ENCODE data around the gene CDH15. TPM values are rescaled to one million over a fixed set of nuclear protein-coding genes. Genes with fewer than 3 reads are reported as not detected.
"Not testable (repeated sequence)": the region's sequence is repeated elsewhere in the genome, so short reads cannot be mapped to it uniquely, and the experiment has no call there.

CDH15 gene
- total RNA-seq, 2 donors from 2014 or later: 0.75 TPM; not detected in 1

DNA sequence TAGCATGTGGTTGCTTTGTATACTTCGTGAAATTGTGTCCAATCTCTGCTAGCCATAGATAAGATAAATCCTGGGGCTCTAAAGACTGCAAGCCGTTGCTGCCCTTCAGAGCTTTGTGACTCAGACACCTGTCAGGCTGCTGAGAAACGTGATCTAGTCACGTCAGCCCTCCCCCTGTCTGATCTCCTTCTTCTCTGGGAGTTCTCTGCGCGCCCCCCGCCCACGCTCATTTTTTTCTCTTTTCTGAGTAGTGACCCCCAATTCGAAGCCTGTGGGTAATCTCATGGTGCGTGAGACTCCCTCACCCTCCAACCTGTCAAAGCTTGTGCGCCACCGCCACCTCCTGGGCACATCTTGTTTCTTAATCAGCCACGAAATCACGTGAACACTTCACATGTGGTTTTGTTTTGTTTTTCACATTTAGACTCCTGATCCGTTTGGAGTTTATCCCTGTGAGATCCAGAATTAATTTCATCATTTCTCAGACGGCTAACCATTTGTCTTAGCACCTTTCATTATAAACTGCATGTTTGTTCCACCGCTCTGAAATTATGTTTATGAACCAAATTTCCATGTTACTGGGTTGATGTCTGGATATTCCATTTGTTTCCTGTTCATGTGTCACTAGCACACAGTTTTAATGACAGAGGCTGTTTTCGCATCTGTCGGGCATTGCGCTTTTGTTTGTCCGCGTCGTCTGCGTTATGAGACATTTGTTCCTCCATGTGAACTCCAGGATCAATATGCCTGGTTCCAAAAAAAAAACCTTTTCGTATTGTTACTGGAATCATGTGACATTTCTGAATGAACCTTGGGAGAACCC lies 45.0 kb downstream of the CDH15 start:
- H3K27ac Mint-ChIP-seq: peak overlapping the region; percentile 89 to 91
- H3K36me3 Mint-ChIP-seq: peaks cover 0 to 5% of the 10 kb centered on the region in 2 donors
- ATAC-seq (peak; percentile 71 to 79), DNase-seq (ENCODE audit: low spot score in 2 of 2) (peak; percentile 74 to 80)
- H3K9me3 Mint-ChIP-seq: no peaks in the 10 kb centered on the region

DNA sequence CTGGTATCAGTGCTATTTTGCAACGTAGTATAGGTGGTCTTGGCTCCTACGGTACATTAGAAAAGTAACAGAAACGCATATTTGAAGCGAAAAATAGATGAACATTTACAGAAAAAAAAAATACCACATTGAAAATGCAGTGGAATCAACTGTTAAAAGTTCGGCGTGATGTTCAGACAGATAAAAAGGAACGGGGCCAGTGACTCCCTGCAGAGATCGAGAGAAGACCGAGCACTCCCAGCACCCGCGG lies 45.5 kb downstream of the CDH15 start:
- Mint-ChIP-seq H3K27ac (peak overlapping the region; percentile 89 to 91), H3K9me3 (no peaks in the 10 kb centered on the region), H3K36me3 (peaks cover 0 to 5% of the 10 kb centered on the region in 2 donors)
- DNase-seq (ENCODE audit: low spot score in 2 of 2): no peak
- no peak for ATAC-seq

DNA sequence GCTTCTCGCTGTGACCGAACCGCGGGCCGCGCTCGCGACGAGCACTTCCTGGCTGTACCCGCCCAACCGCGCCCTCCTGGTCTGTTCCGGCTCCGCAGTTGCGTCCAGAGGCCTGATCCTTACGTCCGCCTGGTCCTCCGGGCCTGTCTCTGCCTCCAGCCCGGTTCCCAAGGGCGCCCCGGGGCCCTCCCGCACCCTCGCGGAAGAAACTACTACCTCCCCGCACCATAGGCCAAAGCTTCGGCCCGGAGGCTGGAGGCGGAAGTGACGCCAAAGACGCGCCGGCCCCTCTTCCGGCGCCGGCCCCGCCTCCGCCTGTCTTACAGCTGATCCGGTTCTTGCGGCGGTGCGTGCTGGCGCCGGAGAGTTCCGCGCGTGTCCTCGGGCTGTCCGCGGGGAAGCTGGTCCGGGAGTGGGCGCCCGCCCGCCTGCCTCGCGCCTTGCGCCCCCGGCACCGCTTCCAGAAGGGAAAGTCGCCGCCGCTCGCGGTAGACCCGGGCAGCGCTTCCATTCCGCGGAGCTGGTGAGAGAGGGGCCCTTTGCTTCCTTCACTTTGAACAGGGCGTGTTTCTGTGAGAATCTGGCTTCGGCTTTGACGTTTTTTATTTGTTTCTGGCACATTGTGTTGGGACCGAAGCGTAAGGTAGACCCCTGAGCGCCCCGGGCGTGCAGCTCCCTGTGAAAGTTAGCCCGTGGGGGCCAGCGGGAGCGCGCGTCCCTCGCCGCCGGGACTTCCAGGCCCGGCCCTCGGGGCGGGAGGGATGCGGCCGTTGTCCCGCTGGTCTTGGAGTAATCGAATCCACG lies 46.0 kb downstream of the CDH15 start, which contains the start of gene ZNF778:
Gene ZNF778 (plus strand): TSS at position 316 of the 804 bp plus-strand sequence. CDS start 3,425 bp downstream, outside the sequence.
- peak within 1 kb of the TSS; percentile 89 to 91 for H3K27ac Mint-ChIP-seq

DNA sequence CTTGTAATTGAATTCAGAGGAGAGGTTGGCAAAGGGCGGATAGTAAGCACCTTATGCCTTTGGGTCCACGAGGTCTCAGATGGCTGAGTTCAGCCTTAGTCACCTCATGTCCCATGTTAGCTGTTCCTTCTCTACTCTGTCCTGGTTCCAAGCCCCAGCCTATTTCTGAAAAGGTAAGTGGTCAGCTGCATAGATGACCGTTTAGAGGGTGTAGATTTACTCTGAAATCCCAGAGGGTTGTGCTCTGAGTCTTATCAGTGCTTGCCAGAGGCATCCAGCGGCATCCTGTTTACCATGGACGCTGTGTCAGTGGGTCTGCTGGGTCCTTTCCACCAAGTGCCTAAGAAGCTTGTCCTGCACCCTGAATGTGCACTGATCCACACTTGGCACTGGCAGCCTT lies 47.8 kb downstream of the CDH15 start:
- Mint-ChIP-seq H3K27ac (peak overlapping the region in 1 of 2 donors; percentile 29), H3K9me3 (no peaks in the 10 kb centered on the region)

More for the DNA sequence above, 46.0 kb downstream of the CDH15 start, which contains the start of gene ZNF778:
- Mint-ChIP-seq H3K9me3 (no peaks in the 10 kb centered on the region), H3K36me3 (peaks cover 2 to 9% of the 10 kb centered on the region in 2 donors)
- peak; percentile 87 to 94 for ATAC-seq
- DNase-seq (ENCODE audit: low spot score in 2 of 2): peak; percentile 82 to 90

DNA sequence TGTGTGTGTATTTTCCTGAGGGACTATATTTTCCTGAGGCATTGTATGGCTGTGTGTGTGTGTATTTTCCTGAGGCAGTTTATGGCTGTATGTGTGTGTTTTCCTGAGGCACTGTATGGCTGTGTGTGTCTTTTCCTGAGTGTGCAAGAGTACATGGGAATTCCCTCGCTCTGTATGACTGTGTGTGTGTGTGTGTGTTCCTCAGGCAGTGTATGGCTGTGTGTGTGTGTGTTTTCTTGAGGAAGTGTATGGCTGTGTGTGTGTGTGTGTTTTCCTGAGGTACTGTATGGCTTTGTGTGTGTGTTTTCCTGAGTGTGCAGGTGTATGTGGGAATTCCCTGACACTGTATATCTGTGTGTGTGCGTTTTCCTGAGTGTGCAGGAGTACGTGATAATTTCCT lies 50.1 kb downstream of the CDH15 start:
- no peak for DNase-seq (ENCODE audit: low spot score in 2 of 2)

More for the DNA sequence above, 47.8 kb downstream of the CDH15 start:
- DNase-seq (ENCODE audit: low spot score in 2 of 2): no peak
- peaks cover 6 to 12% of the 10 kb centered on the region in 2 donors for H3K36me3 Mint-ChIP-seq
- no peak for ATAC-seq

DNA sequence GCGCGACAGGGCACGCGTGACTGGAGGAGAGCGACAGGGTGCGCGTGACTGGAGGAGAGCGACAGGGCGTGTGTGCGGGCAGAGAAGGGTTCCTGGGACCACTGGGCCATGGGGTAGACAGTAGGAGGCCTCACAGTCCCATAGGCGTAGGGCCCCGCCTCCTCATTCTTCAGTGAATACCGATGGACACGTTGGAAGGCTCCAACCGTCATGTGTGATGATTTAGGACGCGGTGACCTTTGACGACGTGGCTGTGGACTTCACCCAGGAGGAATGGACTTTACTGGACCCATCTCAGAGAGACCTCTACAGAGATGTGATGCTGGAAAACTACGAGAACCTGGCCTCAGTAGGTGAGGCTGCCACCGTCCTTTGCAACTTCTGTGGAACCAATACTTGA lies 51.4 kb downstream of the CDH15 start:
- Mint-ChIP-seq H3K9me3 (peaks cover 5 to 12% of the 10 kb centered on the region in 2 donors), H3K36me3 (peaks cover 40% of the 10 kb centered on the region in 2 donors), H3K27ac (no peak overlapping the region)
- DNase-seq (ENCODE audit: low spot score in 2 of 2) (no peak), ATAC-seq (no peak)

More for the DNA sequence above, 50.1 kb downstream of the CDH15 start:
- Mint-ChIP-seq H3K36me3 (peaks cover 27 to 32% of the 10 kb centered on the region in 2 donors), H3K27ac (no peak overlapping the region), H3K9me3 (peaks cover 1 to 2% of the 10 kb centered on the region in 2 donors)
- no peak for ATAC-seq

DNA sequence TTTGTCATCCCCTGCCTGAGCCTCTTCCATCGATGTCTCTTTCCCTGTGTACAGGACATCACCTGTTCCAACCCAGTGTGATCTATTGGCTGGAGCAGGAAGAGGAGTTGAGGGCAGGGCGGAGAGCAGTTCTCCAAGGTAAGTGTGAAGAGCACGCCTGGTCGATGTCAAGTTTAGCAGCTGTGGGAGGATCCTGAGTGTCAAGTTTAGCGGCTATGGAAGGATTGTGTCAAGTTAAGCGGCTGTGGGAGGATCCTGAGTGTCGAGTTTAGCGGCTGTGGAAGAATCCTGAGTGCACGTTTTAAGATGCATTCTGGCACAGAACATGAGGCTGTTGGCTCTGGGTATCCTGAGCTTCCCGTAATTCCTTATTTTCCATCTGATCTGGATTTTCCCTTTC lies 53.1 kb downstream of the CDH15 start:
- peaks cover 52 to 54% of the 10 kb centered on the region in 2 donors for H3K36me3 Mint-ChIP-seq
- H3K27ac Mint-ChIP-seq: no peak overlapping the region
- ATAC-seq (no peak), DNase-seq (ENCODE audit: low spot score in 2 of 2) (no peak)
- peaks cover 15 to 24% of the 10 kb centered on the region in 2 donors for H3K9me3 Mint-ChIP-seq

DNA sequence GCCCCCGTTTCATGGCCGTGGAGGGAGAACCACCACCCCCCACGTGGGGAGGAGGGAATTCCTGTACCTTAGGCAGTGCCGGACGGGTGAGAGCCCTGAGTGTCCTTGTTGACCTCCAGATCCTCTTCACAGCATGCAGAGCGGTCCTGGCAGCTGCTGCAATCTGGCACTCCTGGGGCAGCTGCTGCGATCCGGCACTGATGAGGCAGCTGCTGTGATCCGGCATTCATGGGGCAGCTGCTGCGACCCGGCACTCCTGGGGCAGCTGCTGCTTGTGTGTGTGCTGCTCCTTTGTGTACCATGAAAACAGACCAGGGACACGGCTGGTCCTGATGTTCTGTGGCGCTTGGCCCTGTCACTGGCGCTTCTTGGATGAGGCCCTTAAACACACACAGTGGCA lies 58.7 kb downstream of the CDH15 start:
- DNase-seq (ENCODE audit: low spot score in 2 of 2) (no peak), ATAC-seq (no peak)
- no peak overlapping the region for H3K27ac Mint-ChIP-seq
- peaks cover 15 to 24% of the 10 kb centered on the region in 2 donors for H3K9me3 Mint-ChIP-seq
- peaks cover 55 to 69% of the 10 kb centered on the region in 2 donors for H3K36me3 Mint-ChIP-seq

DNA sequence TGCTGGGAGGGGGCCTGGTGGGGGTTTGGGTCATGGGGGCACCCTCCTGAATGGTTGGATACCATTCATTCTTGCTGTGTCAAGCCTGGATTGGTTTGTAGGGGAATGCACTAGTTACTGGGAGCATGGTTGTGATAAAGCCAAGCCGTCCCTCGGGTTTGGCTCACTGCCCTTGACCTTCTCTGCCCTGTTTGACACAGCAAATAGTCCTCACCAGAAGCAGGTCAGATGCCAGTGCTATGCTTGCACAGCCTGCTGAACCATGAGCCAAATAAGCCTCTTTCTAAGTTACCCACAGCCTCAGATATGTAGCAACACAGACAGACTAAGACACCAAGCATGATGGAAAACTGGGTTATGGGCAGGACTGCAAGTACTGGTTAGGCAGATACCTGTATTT lies 60.6 kb downstream of the CDH15 start:
- H3K9me3 Mint-ChIP-seq: peaks cover 10 to 18% of the 10 kb centered on the region in 2 donors
- H3K27ac Mint-ChIP-seq: no peak overlapping the region
- no peak for ATAC-seq
- peaks cover 39 to 52% of the 10 kb centered on the region in 2 donors for H3K36me3 Mint-ChIP-seq
- DNase-seq (ENCODE audit: low spot score in 2 of 2): no peak

DNA sequence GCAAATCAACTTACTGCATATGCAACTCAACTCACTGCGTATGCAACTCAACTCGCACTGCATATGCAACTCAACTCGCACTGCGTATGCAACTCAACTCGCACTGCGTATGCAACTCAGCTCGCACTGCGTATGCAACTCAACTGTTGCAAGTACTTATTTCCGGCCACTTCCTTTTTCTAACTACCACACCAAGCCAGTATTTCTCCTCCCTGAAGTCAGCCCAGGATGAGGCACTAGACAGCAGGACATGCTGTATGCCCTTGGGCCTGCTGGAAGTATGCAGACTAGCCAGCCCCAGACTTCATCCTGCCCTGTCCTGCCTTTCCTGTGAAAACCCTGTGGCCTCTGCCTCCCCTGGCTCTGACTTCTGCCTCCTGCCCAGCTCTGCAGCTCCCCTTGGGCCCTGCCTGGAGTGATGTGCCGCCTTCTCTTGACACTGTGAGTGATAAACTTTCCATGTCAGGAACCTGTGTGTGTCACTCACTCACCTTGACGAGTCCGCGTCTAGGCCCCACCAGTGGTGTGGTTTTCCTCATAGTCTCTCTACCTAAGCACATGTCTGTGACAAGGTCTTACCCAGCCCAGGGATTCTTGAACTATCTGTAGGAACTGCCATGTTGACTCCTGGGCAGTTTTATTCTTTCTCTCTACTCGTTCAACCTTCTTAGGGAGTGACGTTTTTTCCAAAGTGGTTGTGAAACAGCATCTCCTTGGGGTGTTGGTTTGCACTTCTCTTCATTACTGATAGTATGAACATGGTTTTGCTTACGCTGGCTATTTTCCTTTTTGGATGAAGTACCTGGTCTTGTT lies 62.3 kb downstream of the CDH15 start:
- Mint-ChIP-seq H3K9me3 (peaks cover 2 to 3% of the 10 kb centered on the region in 2 donors), H3K36me3 (peaks cover 21 to 34% of the 10 kb centered on the region in 2 donors), H3K27ac (no peak overlapping the region)
- ATAC-seq (no peak), DNase-seq (ENCODE audit: low spot score in 2 of 2) (no peak)

DNA sequence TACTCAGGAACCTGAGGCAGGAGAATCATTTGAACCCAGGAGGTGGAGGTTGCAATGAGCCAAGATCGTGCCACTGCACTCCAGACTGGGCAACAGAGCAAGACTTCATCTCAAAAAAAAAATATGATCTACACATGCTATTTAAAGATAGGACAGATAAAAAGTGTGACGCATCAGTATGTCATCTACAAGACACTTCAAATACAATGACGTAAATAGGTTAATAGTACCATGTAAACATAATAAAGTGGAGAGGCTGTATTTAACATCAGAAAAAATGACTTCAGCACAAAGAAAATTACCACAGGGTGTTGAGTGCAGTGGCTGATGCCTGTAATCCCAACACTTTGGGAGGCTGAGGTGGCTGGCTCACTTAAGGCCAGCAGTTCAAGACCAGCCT lies 66.2 kb downstream of the CDH15 start:
- no peak for DNase-seq (ENCODE audit: low spot score in 2 of 2)
- ATAC-seq: no peak
- no peaks in the 10 kb centered on the region for H3K9me3 Mint-ChIP-seq
- H3K27ac Mint-ChIP-seq: no peak overlapping the region
- peaks cover 0 to 24% of the 10 kb centered on the region in 2 donors for H3K36me3 Mint-ChIP-seq

DNA sequence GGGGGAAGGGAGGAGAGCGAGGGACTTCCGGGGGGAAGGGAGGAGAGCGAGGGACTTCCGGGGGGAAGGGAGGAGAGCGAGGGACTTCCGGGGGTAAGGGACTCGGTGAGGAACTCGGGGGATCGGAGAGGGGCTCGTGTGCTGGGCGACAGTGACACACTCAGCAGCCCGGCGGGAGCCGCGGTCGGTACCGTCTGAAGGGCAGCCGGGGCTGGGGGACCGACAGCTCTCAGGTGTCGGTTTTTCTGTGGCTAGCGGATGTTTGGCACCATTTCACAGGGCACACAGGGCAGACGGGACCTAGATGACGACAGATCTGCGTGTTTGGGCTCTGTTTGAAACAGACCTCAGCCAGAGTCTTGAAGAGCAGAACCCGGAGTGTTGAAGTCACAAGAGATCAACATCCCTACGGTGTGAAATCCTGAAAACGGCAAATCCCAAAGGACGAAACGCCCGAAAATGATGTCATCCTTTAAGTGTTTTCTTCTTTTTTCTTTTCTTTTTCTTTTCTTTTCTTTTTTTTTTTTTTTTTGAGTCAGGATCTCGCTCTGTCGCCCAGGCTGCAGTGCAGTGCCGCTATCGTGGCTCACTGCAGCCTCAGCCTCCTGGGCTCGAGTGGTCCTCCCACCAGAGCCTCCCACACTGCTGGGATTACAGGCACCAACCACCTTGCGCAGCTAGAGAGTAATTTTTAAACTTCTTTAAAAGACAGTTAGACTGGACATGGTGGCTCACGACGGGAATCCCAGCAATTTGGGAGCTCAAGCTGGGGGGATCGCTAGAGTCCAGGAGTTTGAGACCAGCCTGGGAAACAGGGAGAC lies 69.8 kb downstream of the CDH15 start:
- ATAC-seq: peak; percentile 85
- H3K27ac Mint-ChIP-seq: peak overlapping the region; percentile 96 to 99
- DNase-seq (ENCODE audit: low spot score in 2 of 2): peak; percentile 68 to 86
- no peaks in the 10 kb centered on the region for H3K9me3 Mint-ChIP-seq
- H3K36me3 Mint-ChIP-seq: peaks cover 0 to 14% of the 10 kb centered on the region in 2 donors

DNA sequence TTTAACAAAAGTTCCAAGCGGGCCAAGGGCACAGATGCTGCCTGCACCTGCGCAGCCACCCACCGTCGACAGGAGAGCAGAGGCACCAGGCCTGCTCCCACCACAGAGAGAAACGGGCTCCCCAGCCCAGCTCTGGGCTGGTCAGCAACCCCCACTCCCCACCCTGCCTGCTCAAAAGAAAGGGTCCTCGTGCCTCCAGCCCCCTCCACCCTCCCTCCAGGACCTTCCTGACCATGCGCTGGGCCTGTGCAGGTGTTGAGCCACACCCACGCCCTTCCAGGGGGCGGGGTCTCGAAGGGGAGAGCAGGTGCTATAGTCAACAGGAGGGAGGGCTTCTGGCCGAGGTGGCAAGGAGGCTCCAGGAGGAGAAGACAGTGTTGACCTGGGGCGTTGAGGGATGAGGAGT lies 71.2 kb downstream of the CDH15 start:
- no peaks in the 10 kb centered on the region for H3K9me3 Mint-ChIP-seq
- ATAC-seq (no peak), DNase-seq (ENCODE audit: low spot score in 2 of 2) (no peak)
- H3K27ac Mint-ChIP-seq: peak overlapping the region in 1 of 2 donors; percentile 24
- peaks cover 0 to 14% of the 10 kb centered on the region in 2 donors for H3K36me3 Mint-ChIP-seq

DNA sequence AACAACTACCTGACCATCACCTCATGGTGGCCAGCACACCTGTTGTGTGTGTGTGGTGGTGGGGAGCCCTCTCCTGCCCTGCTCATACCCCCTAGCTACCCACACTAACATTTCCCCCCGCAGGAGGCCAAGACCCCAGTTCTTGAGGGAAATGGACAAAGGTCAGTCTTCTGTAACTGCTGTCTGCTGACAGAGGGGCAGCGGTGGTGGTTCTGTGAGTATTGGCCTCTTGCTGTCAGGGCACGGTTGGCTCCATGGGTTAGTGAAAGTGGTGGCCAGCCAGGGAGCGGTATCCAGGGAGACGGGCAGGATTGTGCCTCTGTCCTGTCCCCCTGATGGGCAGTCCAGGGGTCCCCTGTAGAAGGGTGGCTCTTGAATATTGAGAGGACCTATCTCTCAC lies 72.1 kb downstream of the CDH15 start:
- Mint-ChIP-seq H3K9me3 (no peaks in the 10 kb centered on the region), H3K36me3 (peaks cover 0 to 14% of the 10 kb centered on the region in 2 donors), H3K27ac (peak overlapping the region; percentile 32 to 63)
- ATAC-seq: no peak
- no peak for DNase-seq (ENCODE audit: low spot score in 2 of 2)

DNA sequence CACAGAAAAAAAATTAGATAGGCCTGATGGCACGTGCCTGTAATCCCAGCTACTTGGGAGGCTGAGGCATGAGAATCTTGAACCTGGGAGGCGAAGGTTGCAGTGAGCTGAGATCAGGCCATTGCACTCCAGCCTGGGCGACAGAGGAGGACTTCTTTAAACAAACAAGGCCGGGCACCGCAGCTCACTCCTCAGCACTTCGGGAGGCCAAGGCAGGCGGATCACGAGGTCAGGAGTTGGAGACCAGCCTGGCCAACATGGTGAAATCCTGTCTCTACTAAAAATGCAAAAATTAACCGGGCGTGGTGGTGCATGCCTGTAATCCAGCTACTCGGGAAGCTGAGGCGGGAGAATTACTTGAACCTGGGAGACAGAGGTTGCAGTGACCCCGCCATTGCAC lies 72.7 kb downstream of the CDH15 start:
- DNase-seq (ENCODE audit: low spot score in 2 of 2); ATAC-seq; H3K9me3 Mint-ChIP-seq: not testable (repeated sequence)
- H3K27ac Mint-ChIP-seq: peak overlapping the region in 1 of 2 donors; percentile 32
- peaks cover 0 to 14% of the 10 kb centered on the region in 2 donors for H3K36me3 Mint-ChIP-seq

DNA sequence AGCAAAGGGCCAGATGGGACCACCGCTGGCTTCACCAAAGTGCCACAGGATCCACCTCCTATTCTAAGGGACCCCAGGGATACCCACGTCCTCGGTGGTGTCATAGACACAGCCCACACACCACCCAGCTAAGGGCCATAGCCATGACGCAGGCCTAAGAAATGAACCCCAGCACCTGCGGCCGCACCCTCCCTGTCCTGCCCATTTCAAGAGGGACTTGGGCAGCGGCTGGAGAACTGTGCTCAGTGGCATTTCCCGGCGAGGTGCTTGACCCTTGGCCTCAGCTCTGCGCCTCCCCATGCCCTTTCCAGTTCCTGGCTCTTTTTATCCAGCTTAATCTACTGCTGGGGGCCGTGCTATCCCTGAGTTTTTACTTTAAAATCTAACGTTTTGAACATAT lies 73.2 kb downstream of the CDH15 start:
- peaks cover under 1 to 1% of the 10 kb centered on the region in 2 donors for H3K9me3 Mint-ChIP-seq
- H3K36me3 Mint-ChIP-seq: peaks cover 1 to 14% of the 10 kb centered on the region in 2 donors

More for the DNA sequence above, 73.2 kb downstream of the CDH15 start:
- no peak overlapping the region for H3K27ac Mint-ChIP-seq
- ATAC-seq: no peak
- no peak for DNase-seq (ENCODE audit: low spot score in 2 of 2)
